ENCODE measurements around the gene TYSND1. TPM values are rescaled to one million over a fixed set of nuclear protein-coding genes. Genes with fewer than 3 reads are reported as not detected.

Gene TYSND1
- total RNA-seq, 3 donors from 2014 or later = 15.3 to 19.7 (median 15.8) TPM

DNA sequence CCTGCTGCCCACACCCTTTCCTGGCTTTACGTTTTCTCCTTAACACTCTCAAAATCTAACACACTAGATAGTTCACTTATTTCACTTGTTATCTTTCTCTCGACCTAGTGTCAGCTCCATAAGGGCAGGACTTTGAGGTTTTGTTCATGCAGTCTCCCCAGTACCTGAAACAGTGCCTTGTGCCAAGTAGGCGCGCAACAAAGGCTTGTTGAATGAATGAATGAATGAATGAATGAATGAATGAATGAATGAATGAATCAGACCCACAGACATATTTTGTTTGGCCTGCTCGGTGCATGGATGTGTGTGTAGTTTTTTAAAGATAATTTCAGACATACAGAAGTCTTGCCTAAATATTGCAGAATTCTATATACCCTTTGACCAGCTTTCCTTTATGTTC lies 6.2 kb downstream of the TYSND1 start:
- Histone ChIP-seq H3K4me1 (ENCODE audit: low read depth) (peaks cover 28% of the 10 kb centered on the region), H3K36me3 (ENCODE audit: low read depth) (no peaks in the 10 kb centered on the region), H3K9me3 (no peaks in the 10 kb centered on the region), H3K4me3 (no peak overlapping the region)
- TF ChIP-seq, protein P1, sequence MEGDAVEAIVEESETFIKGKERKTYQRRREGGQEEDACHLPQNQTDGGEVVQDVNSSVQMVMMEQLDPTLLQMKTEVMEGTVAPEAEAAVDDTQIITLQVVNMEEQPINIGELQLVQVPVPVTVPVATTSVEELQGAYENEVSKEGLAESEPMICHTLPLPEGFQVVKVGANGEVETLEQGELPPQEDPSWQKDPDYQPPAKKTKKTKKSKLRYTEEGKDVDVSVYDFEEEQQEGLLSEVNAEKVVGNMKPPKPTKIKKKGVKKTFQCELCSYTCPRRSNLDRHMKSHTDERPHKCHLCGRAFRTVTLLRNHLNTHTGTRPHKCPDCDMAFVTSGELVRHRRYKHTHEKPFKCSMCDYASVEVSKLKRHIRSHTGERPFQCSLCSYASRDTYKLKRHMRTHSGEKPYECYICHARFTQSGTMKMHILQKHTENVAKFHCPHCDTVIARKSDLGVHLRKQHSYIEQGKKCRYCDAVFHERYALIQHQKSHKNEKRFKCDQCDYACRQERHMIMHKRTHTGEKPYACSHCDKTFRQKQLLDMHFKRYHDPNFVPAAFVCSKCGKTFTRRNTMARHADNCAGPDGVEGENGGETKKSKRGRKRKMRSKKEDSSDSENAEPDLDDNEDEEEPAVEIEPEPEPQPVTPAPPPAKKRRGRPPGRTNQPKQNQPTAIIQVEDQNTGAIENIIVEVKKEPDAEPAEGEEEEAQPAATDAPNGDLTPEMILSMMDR (IDR thresholded peaks at IDR 0.05) = no peak
- ATAC-seq = no peak
- intact Hi-C loops (cut with DNase I, micrococcal nuclease) = no loop called here
- DNase-seq = no peak

DNA sequence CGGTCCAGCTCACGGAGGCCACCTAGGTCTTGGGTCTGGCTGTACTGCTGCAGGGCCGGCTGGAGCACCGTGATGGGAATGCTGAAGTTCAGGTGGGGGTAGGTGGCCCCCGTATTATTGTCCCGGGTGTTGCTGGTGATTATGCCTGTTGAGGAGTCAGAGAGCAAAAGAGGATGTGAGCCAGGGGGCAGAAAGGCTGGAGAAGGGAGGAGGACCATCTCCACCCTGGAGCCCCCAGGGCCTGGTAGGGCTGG lies 6.6 kb downstream of the TYSND1 start:
- DNase-seq = no peak
- Histone ChIP-seq H3K36me3 (ENCODE audit: low read depth) (no peaks in the 10 kb centered on the region), H3K4me1 (ENCODE audit: low read depth) (peaks cover 25% of the 10 kb centered on the region), H3K9me3 (no peaks in the 10 kb centered on the region), H3K4me3 (no peak overlapping the region)
- ATAC-seq = no peak
- TF ChIP-seq, protein P1 (IDR thresholded peaks at IDR 0.05) = no peak
- intact Hi-C loops (cut with DNase I, micrococcal nuclease) = no loop called here

DNA sequence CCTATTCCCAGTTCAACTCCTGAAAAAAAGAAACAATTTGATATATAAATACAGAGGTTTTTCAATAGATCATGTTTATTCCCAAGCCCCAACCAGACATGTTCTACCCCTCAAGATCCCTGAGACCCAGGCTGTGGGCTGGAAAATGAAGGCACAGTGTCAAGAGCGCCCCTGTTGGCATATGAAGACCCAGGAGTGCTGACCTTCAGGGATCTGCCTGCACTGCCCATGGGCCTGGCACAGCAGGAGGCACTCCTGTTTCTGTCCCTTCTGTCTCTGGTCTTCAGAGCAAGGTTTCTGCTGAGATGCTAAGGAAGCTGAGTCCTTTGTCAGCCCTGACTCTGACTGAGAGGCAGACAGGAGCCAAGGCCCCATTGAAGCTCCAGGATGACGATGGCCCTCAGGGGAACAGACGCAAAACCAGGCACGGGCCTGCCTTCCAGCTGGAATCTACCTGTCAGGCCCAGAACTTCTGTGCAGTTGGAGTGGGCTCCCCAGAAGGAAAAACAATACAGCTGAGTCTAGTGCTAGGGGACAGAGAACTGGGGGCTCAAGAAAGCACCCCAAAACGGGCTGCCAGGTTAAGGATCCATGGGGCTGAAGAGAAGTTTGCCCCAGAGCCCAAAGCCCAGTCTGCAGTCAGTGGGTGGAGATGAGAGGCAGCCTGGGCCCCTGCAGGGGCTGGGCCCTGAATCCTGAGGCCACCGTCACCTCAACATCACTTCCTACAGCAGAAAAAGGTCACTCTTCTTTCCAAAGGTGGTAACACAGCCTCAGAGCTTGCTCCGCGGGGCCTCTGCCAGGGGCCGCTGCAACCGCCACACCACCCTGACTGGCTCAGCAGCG lies 7.1 kb downstream of the TYSND1 start:
- intact Hi-C loops (cut with DNase I, micrococcal nuclease) = no loop called here
- H3K4me1 ChIP-seq (ENCODE audit: low read depth) = peaks cover 20% of the 10 kb centered on the region
- no peaks in the 10 kb centered on the region for H3K36me3 ChIP-seq (ENCODE audit: low read depth)
- DNase-seq (no peak), ATAC-seq (no peak)
- H3K9me3 ChIP-seq = no peaks in the 10 kb centered on the region
- TF ChIP-seq, protein P1 (IDR thresholded peaks at IDR 0.05) = no peak
- no peak overlapping the region for H3K4me3 ChIP-seq

DNA sequence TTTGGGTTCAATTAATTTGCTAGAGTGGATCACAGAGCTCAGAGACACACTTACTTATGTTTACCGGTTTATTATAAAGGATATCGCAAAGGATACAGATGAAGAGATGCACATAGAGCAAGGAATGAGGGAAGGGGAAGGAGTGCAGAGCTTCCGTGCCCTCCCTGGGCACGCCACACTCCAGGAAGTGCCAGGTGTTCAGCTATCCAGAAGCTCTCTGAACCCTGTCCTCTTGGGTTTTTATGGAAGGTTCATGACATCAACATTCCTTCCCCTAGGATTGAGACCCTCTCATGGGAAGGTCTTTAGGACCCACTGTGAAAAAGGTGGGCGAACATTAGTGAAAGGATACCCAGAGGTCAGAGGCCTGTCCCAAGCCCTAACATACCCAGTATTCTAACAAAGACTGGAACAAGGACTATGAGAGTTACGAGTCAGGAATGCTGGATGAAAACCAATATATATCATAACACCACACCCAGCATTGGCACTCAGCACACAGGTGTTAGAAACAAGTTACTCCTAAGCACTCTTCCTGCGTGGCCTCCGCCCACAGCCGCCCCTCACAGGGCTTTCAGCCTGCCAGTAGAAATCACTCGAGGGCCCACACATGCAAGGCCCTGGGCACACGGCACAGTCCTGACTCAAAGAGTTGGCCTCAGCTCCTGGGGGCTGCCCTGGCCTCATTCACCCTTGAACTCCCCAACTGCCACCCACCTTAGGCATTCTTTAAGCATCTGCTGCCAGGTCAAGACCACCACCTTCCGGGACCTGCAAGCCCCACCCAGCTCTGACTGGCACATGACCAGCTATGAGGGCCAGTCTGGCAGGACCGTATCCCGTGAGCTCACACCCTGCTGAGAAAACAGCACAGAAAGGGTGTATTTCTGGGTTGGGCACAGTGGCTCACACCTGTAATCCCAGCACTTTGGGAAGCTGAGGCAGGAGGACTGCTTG lies 8.3 kb downstream of the TYSND1 start:
- TF ChIP-seq, protein P1 (IDR thresholded peaks at IDR 0.05) = no peak
- ATAC-seq (peak; percentile 86), DNase-seq (peak; percentile 75 to 78 (median 76))
- no peaks in the 10 kb centered on the region for H3K9me3 ChIP-seq
- no peaks in the 10 kb centered on the region for H3K36me3 ChIP-seq (ENCODE audit: low read depth)
- H3K4me1 ChIP-seq (ENCODE audit: low read depth) = peaks cover 18% of the 10 kb centered on the region
- intact Hi-C loops (cut with DNase I, micrococcal nuclease) = no loop called here
- H3K4me3 ChIP-seq = no peak overlapping the region

DNA sequence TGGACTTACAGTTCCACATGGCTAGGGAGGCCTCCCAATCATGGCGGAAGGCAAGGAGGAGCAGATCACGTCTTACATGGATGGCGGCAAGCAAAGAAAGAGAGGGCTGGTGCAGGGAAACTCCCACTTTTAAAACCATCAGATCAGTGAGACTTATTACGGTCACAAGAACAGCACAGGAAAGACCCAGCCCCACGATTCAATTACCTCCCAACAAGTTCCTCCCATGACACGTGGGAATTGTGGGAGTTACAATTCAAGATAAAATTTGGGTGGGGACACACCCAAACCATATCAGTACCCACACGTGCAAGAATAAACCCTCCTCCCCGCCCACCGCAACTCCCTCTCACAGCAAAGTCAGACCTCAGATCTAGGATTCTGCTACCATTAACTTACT lies 9.4 kb downstream of the TYSND1 start:
- Histone ChIP-seq H3K4me1 (ENCODE audit: low read depth) (peaks cover 18% of the 10 kb centered on the region), H3K9me3 (no peaks in the 10 kb centered on the region), H3K36me3 (ENCODE audit: low read depth) (no peaks in the 10 kb centered on the region), H3K4me3 (no peak overlapping the region)
- intact Hi-C loops (cut with DNase I, micrococcal nuclease) = no loop called here
- TF ChIP-seq, protein P1 (IDR thresholded peaks at IDR 0.05) = no peak
- no peak for DNase-seq
- ATAC-seq = no peak

Measured in mucosa of descending colon (tissue), 3 donors.